A549 (cell line): Measurements from ENCODE around the gene RPS23. TPM values are rescaled to one million over a fixed set of nuclear protein-coding genes. Genes with fewer than 3 reads are reported as not detected.

Experiments used
- ATAC-seq, 2 experiments: fragments of 200-7000 bp in 1 of 2; fragments of >200 bp in 1 of 2; cut with Nextera tagmentation in 1 of 2; cut with Tn5 transposase in 1 of 2; 3 replicates each; pipeline versions ENCODE4 v1.8.0 to v1.9.1; 2018 to 2020; ENCODE audit warnings: mild to moderate bottlenecking in 1 of 2, moderate library complexity in 1 of 2
- CTCF ChIA-PET: fragments of 300-600 bp; sonication (Branson Sonifier 250); formaldehyde crosslinking; extraction: SDS; loops from one replicate; lab custom pipeline; 2021; ENCODE audit warnings: antibody characterized with exemption, inconsistent platforms; lab: Yijun Ruan, JAX
- POLR2A ChIA-PET: fragments of 350-600 bp; formaldehyde crosslinking; extraction: SDS; loops from one replicate; lab custom pipeline; 2021; ENCODE audit warnings: antibody characterized with exemption, inconsistent platforms; lab: Yijun Ruan, JAX
- DNase-seq, 2 experiments: peaks; one replicate each; pipeline versions ENCODE4 v3.0.0 to v3.0.0-alpha.2; 2011 to 2016; ENCODE audit warnings: low read depth in 1 of 2, low spot score in 1 of 2
- FAIRE-seq: peaks from 2 replicates; lab custom pipeline; 2011; peaks lifted over from hg19 to GRCh38; lab: Jason Lieb, UNC
- H3K27ac ChIP-seq, 2 experiments: fragments of >200 bp; sonication (Bioruptor Twin); formaldehyde crosslinking; 3 replicates each; pipeline ENCODE4 v1.5.1; 2016 to 2017
- H3K4me1 ChIP-seq: fragments of >200 bp; sonication (Bioruptor Twin); formaldehyde crosslinking; 3 replicates; pipeline ENCODE4 v1.6.1; 2016
- H3K4me2 ChIP-seq: fragments of >200 bp; sonication (Bioruptor Twin); formaldehyde crosslinking; 3 replicates; pipeline ENCODE4 v1.6.1; 2016
- H3K4me3 ChIP-seq: fragments of >200 bp; sonication (Bioruptor Twin); formaldehyde crosslinking; 3 replicates; pipeline ENCODE4 v1.5.1; 2016
- H3K9me3 ChIP-seq: fragments of >200 bp; sonication (Bioruptor Twin); formaldehyde crosslinking; 3 replicates; pipeline ENCODE4 v1.6.1; 2016
- BHLHE40 ChIP-seq: IDR thresholded peaks from 2 replicates; pipeline ENCODE4 v1.6.1; 2012; ENCODE audit warnings: low read depth, low read length, inconsistent platforms
- CBX8 ChIP-seq: fragments of 200-600 bp; sonication (generic); IDR thresholded peaks from 2 replicates; pipeline ENCODE4 v1.6.1; 2016
- GATA3 ChIP-seq: IDR thresholded peaks from 2 replicates; pipeline ENCODE4 v1.6.1; 2012; ENCODE audit warnings: borderline replicate concordance
- HEYL ChIP-seq: fragments of 250-450 bp; sonication (Bioruptor Pico); IDR thresholded peaks from 2 replicates; pipeline ENCODE4 v1.8.0; 2021; ENCODE audit warnings: mild to moderate bottlenecking, moderate library complexity
- JUN ChIP-seq, 2 experiments: fragments of >200 bp; sonication (Bioruptor Twin); formaldehyde crosslinking; IDR thresholded peaks; 2 replicates in 1 of 2; 3 replicates in 1 of 2; pipeline ENCODE4 v1.6.1; 2016 to 2017
- JUNB ChIP-seq: fragments of >200 bp; sonication (Bioruptor Twin); formaldehyde crosslinking; IDR thresholded peaks from 2 replicates; pipeline ENCODE4 v1.6.1; 2016
- KDM5A ChIP-seq: fragments of 200-600 bp; sonication (generic); IDR thresholded peaks from 2 replicates; pipeline ENCODE4 v1.6.1; 2016; ENCODE audit warnings: antibody characterized with exemption, mild to moderate bottlenecking
- MAFK ChIP-seq: fragments of 450-650 bp; IDR thresholded peaks from 2 replicates; pipeline ENCODE4 v1.6.1; 2014; ENCODE audit not compliant: partially characterized antibody
- NFE2L2 ChIP-seq: fragments of 150-350 bp; conservative IDR thresholded peaks from 2 replicates; pipeline ENCODE4 v1.6.1; 2014; ENCODE audit warnings: low read length
- PHF8 ChIP-seq: fragments of 200-600 bp; sonication (generic); IDR thresholded peaks from 2 replicates; pipeline ENCODE4 v1.6.1; 2016; ENCODE audit warnings: low read depth, mild to moderate bottlenecking, antibody characterized with exemption, moderate library complexity, borderline replicate concordance
- POLR2A ChIP-seq: IDR thresholded peaks from 2 replicates; pipeline ENCODE4 v1.6.1; 2012; ENCODE audit warnings: mild to moderate bottlenecking, low read length
- RAD21 ChIP-seq, 2 experiments: fragments of >200 bp in 1 of 2; sonication (Bioruptor Twin) in 1 of 2; formaldehyde crosslinking in 1 of 2; IDR thresholded peaks in 1 of 2; conservative IDR thresholded peaks in 1 of 2; 2 replicates in 1 of 2; 3 replicates in 1 of 2; pipeline ENCODE4 v1.6.1; 2012 to 2018; ENCODE audit warnings: inconsistent platforms in 1 of 2
- RARB ChIP-seq: fragments of 250-450 bp; sonication (Bioruptor Pico); IDR thresholded peaks from 2 replicates; pipeline ENCODE4 v1.8.0; 2021; ENCODE audit warnings: mild to moderate bottlenecking, moderate library complexity
- ZNF302 ChIP-seq: fragments of 250-450 bp; sonication (Bioruptor Pico); IDR thresholded peaks from 2 replicates; pipeline ENCODE4 v1.9.0; 2021; ENCODE audit warnings: inconsistent platforms, mild to moderate bottlenecking, moderate library complexity
- WGBS: methylation state at CpG from one replicate; pipeline ENCODE4 v1.1.6; 2017; ENCODE audit errors: missing lambda C conversion rate; 5-methylcytosine and 5-hydroxymethylcytosine counted together
- polyA plus RNA-seq, 4 experiments: library from polyadenylated mRNA; depleted of rRNA in 3 of 4; stranded (reverse); fragments of >200 nt; fragmentation: RNase III in 1 of 4; extraction: RNeasy Plus Mini Kit Qiagen cat#74134 plus additional on column Dnase treatment in 1 of 4; gene quantifications; 2 replicates in 3 of 4; 3 replicates in 1 of 4; pipeline ENCODE4 v1.2.3, GENCODE V29; 2011 to 2017
- TF ChIP-seq, protein P1 (sequence below): fragments of >200 bp; sonication (Bioruptor Twin); formaldehyde crosslinking; IDR thresholded peaks from 3 replicates; pipeline ENCODE4 v1.6.1; 2016
- TF ChIP-seq, protein P2 (sequence below): fragments of 150-350 bp; IDR thresholded peaks from 2 replicates; pipeline ENCODE4 v1.6.1; 2014; ENCODE audit warnings: low read depth, mild to moderate bottlenecking, low read length
- TF ChIP-seq, protein P3 (sequence below): fragments of >200 bp; sonication (Bioruptor Twin); formaldehyde crosslinking; IDR thresholded peaks from 2 replicates; pipeline ENCODE4 v1.6.1; 2016
- TF ChIP-seq, protein P4 (sequence below): IDR thresholded peaks from 2 replicates; pipeline ENCODE4 v1.6.1; 2012; ENCODE audit warnings: low read depth, borderline replicate concordance

Gene RPS23
- polyA plus RNA-seq, 2 of the 4 experiments (the other 2 are of a cell fraction) = 4,112 to 5,033 TPM

DNA sequence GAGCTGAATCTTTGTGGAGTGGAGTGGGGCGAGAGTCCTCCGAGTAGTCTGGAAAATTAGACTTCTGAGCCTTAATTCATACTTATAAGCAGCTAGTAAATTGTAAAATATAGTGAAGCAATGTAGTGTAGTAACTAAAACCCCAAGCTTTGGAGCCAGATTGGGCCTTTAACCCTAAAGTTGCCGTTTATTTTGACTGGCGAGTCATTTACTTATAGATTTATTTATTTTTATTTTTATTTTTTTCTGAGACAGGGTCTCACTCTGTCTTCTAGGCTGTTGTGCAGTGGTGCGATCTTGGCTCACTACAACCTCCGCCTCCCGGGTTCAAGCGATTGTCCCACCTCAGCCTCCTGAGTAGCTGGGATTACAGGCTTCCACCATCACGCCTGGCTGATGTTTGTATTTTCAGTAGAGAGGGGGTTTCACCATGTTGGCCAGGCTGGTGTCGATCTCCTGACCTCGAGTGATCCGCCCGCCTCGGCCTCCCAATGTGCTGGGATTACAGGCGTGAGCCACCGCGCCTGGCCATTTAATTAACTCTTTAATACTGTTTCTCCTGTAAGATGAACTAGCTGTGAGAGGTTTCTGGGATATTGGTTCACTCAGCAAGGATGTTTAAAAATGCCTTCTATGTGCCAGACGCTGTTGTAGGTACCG lies 687 bp upstream of the RPS23 start:
- Histone ChIP-seq H3K9me3 (no peaks in the 10 kb centered on the region), H3K27ac (peak overlapping the region; percentile 96), H3K4me1 (peaks cover 19% of the 10 kb centered on the region; the same call in 2 of the 3 replicates), H3K4me2 (peak overlapping the region; percentile 78), H3K4me3 (peak overlapping the region; percentile 82)
- 63% methylated on average over 19 of the region's 19 CpGs for WGBS
- CTCF ChIA-PET = interaction anchor here (0.6 kb wide), 1 partner anchor 33 kb away, joined by 3 read pairs; no protein-coding TSS in a partner anchor
- no peak for ATAC-seq
- peak; percentile 45; the same call in 1 of the 2 replicates for TF ChIP-seq POLR2A
- TF ChIP-seq, protein P1, sequence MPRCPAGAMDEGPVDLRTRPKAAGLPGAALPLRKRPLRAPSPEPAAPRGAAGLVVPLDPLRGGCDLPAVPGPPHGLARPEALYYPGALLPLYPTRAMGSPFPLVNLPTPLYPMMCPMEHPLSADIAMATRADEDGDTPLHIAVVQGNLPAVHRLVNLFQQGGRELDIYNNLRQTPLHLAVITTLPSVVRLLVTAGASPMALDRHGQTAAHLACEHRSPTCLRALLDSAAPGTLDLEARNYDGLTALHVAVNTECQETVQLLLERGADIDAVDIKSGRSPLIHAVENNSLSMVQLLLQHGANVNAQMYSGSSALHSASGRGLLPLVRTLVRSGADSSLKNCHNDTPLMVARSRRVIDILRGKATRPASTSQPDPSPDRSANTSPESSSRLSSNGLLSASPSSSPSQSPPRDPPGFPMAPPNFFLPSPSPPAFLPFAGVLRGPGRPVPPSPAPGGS = 0 out of 3 replicates have a peak, but pooled peaks have one; percentile 49
- TF ChIP-seq, protein P2, sequence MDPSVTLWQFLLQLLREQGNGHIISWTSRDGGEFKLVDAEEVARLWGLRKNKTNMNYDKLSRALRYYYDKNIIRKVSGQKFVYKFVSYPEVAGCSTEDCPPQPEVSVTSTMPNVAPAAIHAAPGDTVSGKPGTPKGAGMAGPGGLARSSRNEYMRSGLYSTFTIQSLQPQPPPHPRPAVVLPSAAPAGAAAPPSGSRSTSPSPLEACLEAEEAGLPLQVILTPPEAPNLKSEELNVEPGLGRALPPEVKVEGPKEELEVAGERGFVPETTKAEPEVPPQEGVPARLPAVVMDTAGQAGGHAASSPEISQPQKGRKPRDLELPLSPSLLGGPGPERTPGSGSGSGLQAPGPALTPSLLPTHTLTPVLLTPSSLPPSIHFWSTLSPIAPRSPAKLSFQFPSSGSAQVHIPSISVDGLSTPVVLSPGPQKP = no peak
- TF ChIP-seq JUNB = no peak
- peak; percentile 12 to 17; a peak in 1 of 5 replicates for TF ChIP-seq JUN (IDR thresholded peaks at IDR 0.05)
- no peak for TF ChIP-seq NFE2L2
- no peak for DNase-seq
- POLR2A ChIA-PET = interaction anchor here (0.6 to 0.7 kb wide), 4 partner anchors 114 to 1983 kb away, joined by 3 to 12 read pairs (median 4); no protein-coding TSS in a partner anchor
- no peak for FAIRE-seq

DNA sequence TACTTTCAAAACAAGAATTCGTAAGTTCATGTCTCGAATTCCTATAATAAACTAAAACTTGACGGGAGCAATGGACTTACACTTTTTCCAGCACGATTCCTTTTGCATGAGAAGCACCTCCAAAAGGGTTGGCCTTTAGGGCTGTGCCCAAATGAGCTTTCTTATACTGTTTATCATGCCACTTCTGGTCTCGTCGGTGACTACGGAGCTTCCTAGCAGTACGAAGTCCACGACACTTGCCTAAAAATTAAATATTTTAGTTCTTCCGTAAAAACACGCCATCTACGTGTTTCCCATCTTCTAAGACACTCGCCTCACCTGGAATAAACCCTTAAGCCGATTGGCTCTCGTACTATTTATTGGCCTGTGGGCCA lies 554 bp downstream of the RPS23 start:
- CTCF ChIA-PET = no interaction called here

DNA sequence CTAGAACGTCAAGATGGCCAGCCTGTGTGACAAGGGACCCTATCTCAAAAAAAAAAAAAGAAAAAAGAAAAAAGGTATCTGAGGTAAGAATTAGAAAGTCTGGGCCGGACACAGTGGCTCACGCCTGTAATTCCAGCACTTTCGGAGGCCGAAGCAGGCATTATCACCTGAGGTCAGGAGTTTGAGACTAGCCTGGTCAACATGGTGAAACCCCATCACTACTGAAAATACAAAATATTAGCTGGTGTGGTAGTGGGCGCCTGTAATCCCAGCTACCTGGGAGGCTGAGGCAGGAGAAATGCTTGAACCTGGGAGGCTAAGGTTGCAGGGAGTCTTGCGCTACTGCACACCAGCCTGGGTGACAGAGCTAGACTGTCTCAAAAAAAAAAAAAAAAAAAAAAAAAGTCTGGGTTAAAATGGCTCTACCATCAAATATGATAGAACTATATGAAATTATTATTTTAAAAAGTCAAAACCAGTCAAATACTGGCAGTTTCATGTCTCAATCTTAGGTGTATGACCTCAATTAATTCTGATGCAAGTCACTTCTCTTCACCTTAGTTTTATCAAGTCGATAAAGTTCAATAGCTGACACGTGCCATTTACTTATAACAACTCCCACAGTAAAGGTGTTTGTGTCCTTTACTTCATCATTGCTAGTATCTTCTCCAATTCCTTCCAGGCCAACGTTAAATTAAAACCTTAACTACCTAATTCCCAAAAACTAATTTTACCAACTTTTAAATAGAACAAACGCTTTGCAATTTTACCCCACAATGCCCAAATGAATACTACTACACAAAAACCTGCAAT lies 1.1 kb downstream of the RPS23 start:
- whole genome bisulfite sequencing = 44% methylated on average over 11 of the region's 11 CpGs
- DNase-seq (no peak), ATAC-seq (no peak), FAIRE-seq (no peak)
- TF ChIP-seq BHLHE40 (no peak), GATA3 (no peak), RAD21 (conservative IDR thresholded peaks at IDR 0.05 in 1 of 2, IDR thresholded peaks at IDR 0.05 in 1 of 2) (no peak), ZNF302 (CRISPR knock-in tag) (no peak), HEYL (CRISPR knock-in tag) (no peak), MAFK (no peak), PHF8 (no peak), CBX8 (no peak)
- TF ChIP-seq, protein P3, sequence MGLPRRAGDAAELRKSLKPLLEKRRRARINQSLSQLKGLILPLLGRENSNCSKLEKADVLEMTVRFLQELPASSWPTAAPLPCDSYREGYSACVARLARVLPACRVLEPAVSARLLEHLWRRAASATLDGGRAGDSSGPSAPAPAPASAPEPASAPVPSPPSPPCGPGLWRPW = no peak
- TF ChIP-seq, protein P4, sequence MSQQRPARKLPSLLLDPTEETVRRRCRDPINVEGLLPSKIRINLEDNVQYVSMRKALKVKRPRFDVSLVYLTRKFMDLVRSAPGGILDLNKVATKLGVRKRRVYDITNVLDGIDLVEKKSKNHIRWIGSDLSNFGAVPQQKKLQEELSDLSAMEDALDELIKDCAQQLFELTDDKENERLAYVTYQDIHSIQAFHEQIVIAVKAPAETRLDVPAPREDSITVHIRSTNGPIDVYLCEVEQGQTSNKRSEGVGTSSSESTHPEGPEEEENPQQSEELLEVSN = no peak
- ChIA-PET CTCF (no interaction called here), POLR2A (interaction anchor here (0.5 to 0.7 kb wide), 2 partner anchors 508 to 944 kb away, joined by 4 to 8 read pairs; no protein-coding TSS in a partner anchor)
- Histone ChIP-seq H3K27ac (peak overlapping the region; percentile 96), H3K4me2 (peak overlapping the region; percentile 85), H3K4me1 (peaks cover 19% of the 10 kb centered on the region; the same call in 2 of the 3 replicates), H3K4me3 (peak overlapping the region; percentile 82), H3K9me3 (no peaks in the 10 kb centered on the region)

More for the DNA sequence above, 554 bp downstream of the RPS23 start:
- ATAC-seq (peak in 1 of 2 experiments; percentile 3; a peak in 3 of 6 replicates), DNase-seq (no peak), FAIRE-seq (no peak)
- TF ChIP-seq KDM5A = no peak
- TF ChIP-seq RARB = 0 out of 2 replicates have a peak, but pooled peaks have one; percentile 53
- POLR2A ChIA-PET = interaction anchor here (0.5 to 0.7 kb wide), 2 partner anchors 509 to 944 kb away, joined by 4 to 8 read pairs; no protein-coding TSS in a partner anchor
- Histone ChIP-seq H3K4me3 (peak overlapping the region; percentile 82), H3K4me2 (peak overlapping the region; percentile 85), H3K27ac (peak overlapping the region; percentile 96), H3K9me3 (no peaks in the 10 kb centered on the region), H3K4me1 (peaks cover 19% of the 10 kb centered on the region; the same call in 2 of the 3 replicates)
- under 1% methylated on average over 15 of the region's 15 CpGs for WGBS
